Measurements from ENCODE around the gene SLC12A5. TPM values are rescaled to one million over a fixed set of nuclear protein-coding genes. Genes with fewer than 3 reads are reported as not detected.
A peak's percentile ranks its signal among the peaks of the same experiment; 100 is the strongest.

The SLC12A5 gene
- total and polyA plus RNA-seq, 9 of the 15 experiments (the other 6 are each of a cell fraction or from before 2014, with no cell fraction given), result 0.36 to 7.5 (median 2.1) TPM

GRCh38 chr20:46089417-46090388 is 60.7 kb downstream of the SLC12A5 start, which contains the start of gene NCOA5 (continued):
- TF ChIP-seq E2F1 (CRISPR knock-in tag; IDR thresholded peaks at IDR 0.05), result peak; percentile 98
- TF ChIP-seq MAFF (IDR thresholded peaks at IDR 0.05; ENCODE audit: low read length), result no peak
- peak; percentile 68 for TF ChIP-seq MEIS2 (IDR thresholded peaks at IDR 0.05; ENCODE audit: partially characterized antibody)
- TF ChIP-seq FOXK2 (conservative IDR thresholded peaks at IDR 0.05 in 1 of 2, IDR thresholded peaks at IDR 0.05 in 1 of 2; ENCODE audit: low read depth in 2 of 2), result peak; percentile 95
- TF ChIP-seq MAX (CRISPR knock-in tag; IDR thresholded peaks at IDR 0.05), result peak; percentile 99
- TF ChIP-seq MAFG (tag; conservative IDR thresholded peaks at IDR 0.05), result no peak
- TF ChIP-seq KDM5B (IDR thresholded peaks at IDR 0.05; ENCODE audit: insufficient replicate concordance, low read depth, low read length), result peak; percentile 78
- peak; percentile 82 for TF ChIP-seq ZNF589 (CRISPR knock-in tag; IDR thresholded peaks at IDR 0.05; ENCODE audit: low read depth)
- 0 out of 2 replicates have a peak, but pooled peaks have one; percentile 4 for TF ChIP-seq BCOR (IDR thresholded peaks at IDR 0.05)
- TF ChIP-seq ZNF146 (CRISPR knock-in tag; IDR thresholded peaks at IDR 0.05; ENCODE audit: unreplicated experiment), result no peak
- TF ChIP-seq ZNF197 (CRISPR knock-in tag; IDR thresholded peaks at IDR 0.05; ENCODE audit: low read depth), result no peak
- peak; percentile 92 for TF ChIP-seq PCBP1 (IDR thresholded peaks at IDR 0.05; ENCODE audit: low read depth, low read length, poor library complexity, severe bottlenecking)
- TF ChIP-seq ZNF175 (CRISPR knock-in tag; IDR thresholded peaks at IDR 0.05; ENCODE audit: low read depth), result peak; percentile 90
- TF ChIP-seq CREB3L1 (IDR thresholded peaks at IDR 0.05; ENCODE audit: borderline replicate concordance, low read depth), result peak; percentile 91
- peak; percentile 70 for TF ChIP-seq SUPT5H (IDR thresholded peaks at IDR 0.05)
- peak; percentile 83 for TF ChIP-seq CREB3 (tag; conservative IDR thresholded peaks at IDR 0.05; ENCODE audit: low read depth)
- peak; percentile 24 for TF ChIP-seq FOS (IDR thresholded peaks at IDR 0.05; ENCODE audit: extremely low read depth, insufficient read length)
- no peak for TF ChIP-seq FOXA1 (IDR thresholded peaks at IDR 0.05; ENCODE audit: borderline replicate concordance)
- peak; percentile 52; the same call in 1 of the 2 replicates for TF ChIP-seq TARDBP (IDR thresholded peaks at IDR 0.05)
- no peak for TF ChIP-seq ZKSCAN8 (CRISPR knock-in tag; IDR thresholded peaks at IDR 0.05)
- TF ChIP-seq NRF1 (conservative IDR thresholded peaks at IDR 0.05 in 1 of 2, IDR thresholded peaks at IDR 0.05 in 1 of 2), result peak; percentile 94 to 95
- TF ChIP-seq YY1 (IDR thresholded peaks at IDR 0.05; ENCODE audit: borderline replicate concordance in 1 of 3, control insufficient read depth in 1 of 3, extremely low read depth in 1 of 3, insufficient read depth in 3 of 3, insufficient read length in 1 of 3, insufficient replicate concordance in 2 of 3, low read depth in 1 of 3, low read length in 2 of 3), result peak; percentile 89 to 98 (median 97)

All from K562 (cell line).